HepG2 (cell line): ENCODE data around the gene STK11. TPM values are rescaled to one million over a fixed set of nuclear protein-coding genes. Genes with fewer than 3 reads are reported as not detected.
A peak's percentile ranks its signal among the peaks of the same experiment; 100 is the strongest.

Experiments used
- HNRNPH1 ChIP-seq: fragments of 200-400 bp; formaldehyde crosslinking; optimal IDR thresholded peaks from 2 replicates; pipeline ENCODE3; 2017; ENCODE audit warnings: mild to moderate bottlenecking, low read depth, low read length
- NR2C2 ChIP-seq: sonication (generic); formaldehyde crosslinking; IDR thresholded peaks from 2 replicates; pipeline ENCODE4 v1.4.0; 2020; ENCODE audit warnings: missing genetic modification reagents, mild to moderate bottlenecking, moderate library complexity, borderline replicate concordance
- SOX6 ChIP-seq, 2 experiments: fragments of 450-650 bp in 1 of 2; sonication (generic) in 1 of 2; formaldehyde crosslinking in 1 of 2; IDR thresholded peaks; 2 replicates each; pipeline versions ENCODE4 v1.4.0 to v1.6.1; 2017 to 2020; ENCODE audit warnings: antibody characterized with exemption in 1 of 2, mild to moderate bottlenecking in 1 of 2, missing genetic modification reagents in 1 of 2
- SP140L ChIP-seq: sonication (generic); formaldehyde crosslinking; IDR thresholded peaks from 2 replicates; pipeline ENCODE4 v1.4.0; 2020; ENCODE audit warnings: missing genetic modification reagents, borderline replicate concordance
- TEAD2 ChIP-seq: sonication (generic); formaldehyde crosslinking; IDR thresholded peaks from 2 replicates; pipeline ENCODE4 v1.9.0; 2021; ENCODE audit warnings: missing genetic modification reagents
- ZNF10 ChIP-seq: sonication (generic); formaldehyde crosslinking; IDR thresholded peaks from 2 replicates; pipeline ENCODE4 v1.4.0; 2020; ENCODE audit warnings: mild to moderate bottlenecking, low read depth, missing genetic modification reagents, borderline replicate concordance
- polyA plus RNA-seq, 8 experiments: library from polyadenylated mRNA; depleted of rRNA in 3 of 8; stranded (reverse) in 7 of 8; unstranded in 1 of 8; fragments of >200 nt; fragmentation: Illumina TruSeq in 4 of 8; extraction: Trizol in 4 of 8; gene quantifications; 2 replicates each; pipeline versions ENCODE4 v1.2.1 to v1.2.3, GENCODE V29; 2011 to 2016; ENCODE audit warnings: low read depth in 4 of 8, missing spikeins in 1 of 8, mixed read lengths in 1 of 8; ENCODE audit not compliant: insufficient read depth in 1 of 8
- total RNA-seq, 5 experiments: library from RNA; depleted of rRNA; stranded (reverse); fragments of >200 nt; fragmentation: Illumina TruSeq; extraction: Trizol; gene quantifications; 2 replicates each; pipeline ENCODE4 v1.2.3, GENCODE V29; 2016; ENCODE audit warnings: low read depth in 1 of 5
- TF ChIP-seq, protein P1 (sequence below): sonication (generic); formaldehyde crosslinking; IDR thresholded peaks from 2 replicates; pipeline ENCODE4 v1.4.0; 2020; ENCODE audit warnings: mild to moderate bottlenecking, missing genetic modification reagents
- TF ChIP-seq, protein P2 (sequence below): sonication (generic); formaldehyde crosslinking; IDR thresholded peaks from 2 replicates; pipeline ENCODE4 v1.4.0; 2020; ENCODE audit warnings: missing genetic modification reagents
- TF ChIP-seq, protein P3 (sequence below): sonication (generic); formaldehyde crosslinking; IDR thresholded peaks from 2 replicates; pipeline ENCODE4 v1.9.0; 2022; ENCODE audit warnings: missing genetic modification reagents, mild to moderate bottlenecking, borderline replicate concordance
- TF ChIP-seq, protein P4 (sequence below): sonication (generic); formaldehyde crosslinking; IDR thresholded peaks from 2 replicates; pipeline ENCODE4 v1.5.0; 2020; ENCODE audit warnings: missing genetic modification reagents
- TF ChIP-seq, protein P5 (sequence below): sonication (generic); formaldehyde crosslinking; IDR thresholded peaks from 2 replicates; pipeline ENCODE4 v1.4.0; 2020; ENCODE audit warnings: missing genetic modification reagents
- TF ChIP-seq, protein P6 (sequence below): IDR thresholded peaks from 2 replicates; pipeline ENCODE4 v1.6.1; 2016; ENCODE audit warnings: low read depth, missing genetic modification reagents, missing compliant biosample characterization

Gene STK11
- total and polyA plus RNA-seq, 2 of the 13 experiments (the other 11 are each of a cell fraction or from before 2014, with no cell fraction given), result 27.5 to 43.6 TPM

DNA sequence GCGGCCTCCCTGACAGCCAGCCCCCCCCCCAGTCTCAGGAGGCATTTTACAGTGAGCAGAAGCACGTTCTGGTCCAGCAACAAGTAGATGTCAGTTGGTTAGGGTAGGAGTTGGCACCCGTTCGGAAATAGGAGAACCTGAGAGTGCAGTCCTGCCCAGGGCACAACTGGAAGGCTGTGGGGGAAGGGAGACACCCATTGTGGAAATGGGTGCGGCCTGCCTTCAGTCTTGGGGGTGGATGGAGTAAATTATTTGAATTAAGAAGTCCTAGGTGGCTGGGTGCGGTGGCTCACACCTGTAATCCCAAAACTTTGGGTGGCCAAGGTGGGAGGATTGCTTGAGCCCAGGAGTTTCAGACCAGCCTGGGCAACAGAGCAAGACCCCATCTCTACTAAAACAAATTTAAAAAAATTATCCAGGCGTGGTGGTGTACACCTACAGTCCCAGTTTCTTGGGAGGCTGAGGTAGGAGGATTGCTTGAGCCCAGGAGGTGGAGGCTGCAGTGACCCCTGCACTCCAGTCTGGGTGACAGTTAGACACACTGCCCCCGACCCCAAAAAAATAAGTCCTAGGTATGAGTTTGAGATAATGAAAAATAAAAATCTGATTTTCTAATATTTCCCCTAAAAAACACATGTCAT, 64.8 kb downstream of the STK11 start (continued):
- TF ChIP-seq SOX6 (IDR thresholded peaks at IDR 0.05) (no peak), SOX6 (CRISPR knock-in tag; IDR thresholded peaks at IDR 0.05) (no peak), NR2C2 (CRISPR knock-in tag) (peak; percentile 23), ZNF10 (no peak), TEAD2 (CRISPR knock-in tag) (no peak), SP140L (CRISPR knock-in tag) (no peak), HNRNPH1 (no peak)
- TF ChIP-seq, protein P1, sequence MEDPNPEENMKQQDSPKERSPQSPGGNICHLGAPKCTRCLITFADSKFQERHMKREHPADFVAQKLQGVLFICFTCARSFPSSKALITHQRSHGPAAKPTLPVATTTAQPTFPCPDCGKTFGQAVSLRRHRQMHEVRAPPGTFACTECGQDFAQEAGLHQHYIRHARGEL, result no peak
- TF ChIP-seq, protein P2, sequence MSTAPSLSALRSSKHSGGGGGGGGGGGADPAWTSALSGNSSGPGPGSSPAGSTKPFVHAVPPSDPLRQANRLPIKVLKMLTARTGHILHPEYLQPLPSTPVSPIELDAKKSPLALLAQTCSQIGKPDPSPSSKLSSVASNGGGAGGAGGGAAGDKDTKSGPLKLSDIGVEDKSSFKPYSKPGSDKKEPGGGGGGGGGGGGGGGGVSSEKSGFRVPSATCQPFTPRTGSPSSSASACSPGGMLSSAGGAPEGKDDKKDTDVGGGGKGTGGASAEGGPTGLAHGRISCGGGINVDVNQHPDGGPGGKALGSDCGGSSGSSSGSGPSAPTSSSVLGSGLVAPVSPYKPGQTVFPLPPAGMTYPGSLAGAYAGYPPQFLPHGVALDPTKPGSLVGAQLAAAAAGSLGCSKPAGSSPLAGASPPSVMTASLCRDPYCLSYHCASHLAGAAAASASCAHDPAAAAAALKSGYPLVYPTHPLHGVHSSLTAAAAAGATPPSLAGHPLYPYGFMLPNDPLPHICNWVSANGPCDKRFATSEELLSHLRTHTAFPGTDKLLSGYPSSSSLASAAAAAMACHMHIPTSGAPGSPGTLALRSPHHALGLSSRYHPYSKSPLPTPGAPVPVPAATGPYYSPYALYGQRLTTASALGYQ (CRISPR knock-in tag), result 0 out of 2 replicates have a peak, but pooled peaks have one; percentile 2
- TF ChIP-seq, protein P3, sequence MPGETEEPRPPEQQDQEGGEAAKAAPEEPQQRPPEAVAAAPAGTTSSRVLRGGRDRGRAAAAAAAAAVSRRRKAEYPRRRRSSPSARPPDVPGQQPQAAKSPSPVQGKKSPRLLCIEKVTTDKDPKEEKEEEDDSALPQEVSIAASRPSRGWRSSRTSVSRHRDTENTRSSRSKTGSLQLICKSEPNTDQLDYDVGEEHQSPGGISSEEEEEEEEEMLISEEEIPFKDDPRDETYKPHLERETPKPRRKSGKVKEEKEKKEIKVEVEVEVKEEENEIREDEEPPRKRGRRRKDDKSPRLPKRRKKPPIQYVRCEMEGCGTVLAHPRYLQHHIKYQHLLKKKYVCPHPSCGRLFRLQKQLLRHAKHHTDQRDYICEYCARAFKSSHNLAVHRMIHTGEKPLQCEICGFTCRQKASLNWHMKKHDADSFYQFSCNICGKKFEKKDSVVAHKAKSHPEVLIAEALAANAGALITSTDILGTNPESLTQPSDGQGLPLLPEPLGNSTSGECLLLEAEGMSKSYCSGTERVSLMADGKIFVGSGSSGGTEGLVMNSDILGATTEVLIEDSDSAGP, result peak; percentile 56; the same call in 1 of the 2 replicates
- TF ChIP-seq, protein P4, sequence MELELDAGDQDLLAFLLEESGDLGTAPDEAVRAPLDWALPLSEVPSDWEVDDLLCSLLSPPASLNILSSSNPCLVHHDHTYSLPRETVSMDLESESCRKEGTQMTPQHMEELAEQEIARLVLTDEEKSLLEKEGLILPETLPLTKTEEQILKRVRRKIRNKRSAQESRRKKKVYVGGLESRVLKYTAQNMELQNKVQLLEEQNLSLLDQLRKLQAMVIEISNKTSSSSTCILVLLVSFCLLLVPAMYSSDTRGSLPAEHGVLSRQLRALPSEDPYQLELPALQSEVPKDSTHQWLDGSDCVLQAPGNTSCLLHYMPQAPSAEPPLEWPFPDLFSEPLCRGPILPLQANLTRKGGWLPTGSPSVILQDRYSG, result no peak
- TF ChIP-seq, protein P5, sequence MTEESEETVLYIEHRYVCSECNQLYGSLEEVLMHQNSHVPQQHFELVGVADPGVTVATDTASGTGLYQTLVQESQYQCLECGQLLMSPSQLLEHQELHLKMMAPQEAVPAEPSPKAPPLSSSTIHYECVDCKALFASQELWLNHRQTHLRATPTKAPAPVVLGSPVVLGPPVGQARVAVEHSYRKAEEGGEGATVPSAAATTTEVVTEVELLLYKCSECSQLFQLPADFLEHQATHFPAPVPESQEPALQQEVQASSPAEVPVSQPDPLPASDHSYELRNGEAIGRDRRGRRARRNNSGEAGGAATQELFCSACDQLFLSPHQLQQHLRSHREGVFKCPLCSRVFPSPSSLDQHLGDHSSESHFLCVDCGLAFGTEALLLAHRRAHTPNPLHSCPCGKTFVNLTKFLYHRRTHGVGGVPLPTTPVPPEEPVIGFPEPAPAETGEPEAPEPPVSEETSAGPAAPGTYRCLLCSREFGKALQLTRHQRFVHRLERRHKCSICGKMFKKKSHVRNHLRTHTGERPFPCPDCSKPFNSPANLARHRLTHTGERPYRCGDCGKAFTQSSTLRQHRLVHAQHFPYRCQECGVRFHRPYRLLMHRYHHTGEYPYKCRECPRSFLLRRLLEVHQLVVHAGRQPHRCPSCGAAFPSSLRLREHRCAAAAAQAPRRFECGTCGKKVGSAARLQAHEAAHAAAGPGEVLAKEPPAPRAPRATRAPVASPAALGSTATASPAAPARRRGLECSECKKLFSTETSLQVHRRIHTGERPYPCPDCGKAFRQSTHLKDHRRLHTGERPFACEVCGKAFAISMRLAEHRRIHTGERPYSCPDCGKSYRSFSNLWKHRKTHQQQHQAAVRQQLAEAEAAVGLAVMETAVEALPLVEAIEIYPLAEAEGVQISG (CRISPR knock-in tag), result no peak
- TF ChIP-seq, protein P6, sequence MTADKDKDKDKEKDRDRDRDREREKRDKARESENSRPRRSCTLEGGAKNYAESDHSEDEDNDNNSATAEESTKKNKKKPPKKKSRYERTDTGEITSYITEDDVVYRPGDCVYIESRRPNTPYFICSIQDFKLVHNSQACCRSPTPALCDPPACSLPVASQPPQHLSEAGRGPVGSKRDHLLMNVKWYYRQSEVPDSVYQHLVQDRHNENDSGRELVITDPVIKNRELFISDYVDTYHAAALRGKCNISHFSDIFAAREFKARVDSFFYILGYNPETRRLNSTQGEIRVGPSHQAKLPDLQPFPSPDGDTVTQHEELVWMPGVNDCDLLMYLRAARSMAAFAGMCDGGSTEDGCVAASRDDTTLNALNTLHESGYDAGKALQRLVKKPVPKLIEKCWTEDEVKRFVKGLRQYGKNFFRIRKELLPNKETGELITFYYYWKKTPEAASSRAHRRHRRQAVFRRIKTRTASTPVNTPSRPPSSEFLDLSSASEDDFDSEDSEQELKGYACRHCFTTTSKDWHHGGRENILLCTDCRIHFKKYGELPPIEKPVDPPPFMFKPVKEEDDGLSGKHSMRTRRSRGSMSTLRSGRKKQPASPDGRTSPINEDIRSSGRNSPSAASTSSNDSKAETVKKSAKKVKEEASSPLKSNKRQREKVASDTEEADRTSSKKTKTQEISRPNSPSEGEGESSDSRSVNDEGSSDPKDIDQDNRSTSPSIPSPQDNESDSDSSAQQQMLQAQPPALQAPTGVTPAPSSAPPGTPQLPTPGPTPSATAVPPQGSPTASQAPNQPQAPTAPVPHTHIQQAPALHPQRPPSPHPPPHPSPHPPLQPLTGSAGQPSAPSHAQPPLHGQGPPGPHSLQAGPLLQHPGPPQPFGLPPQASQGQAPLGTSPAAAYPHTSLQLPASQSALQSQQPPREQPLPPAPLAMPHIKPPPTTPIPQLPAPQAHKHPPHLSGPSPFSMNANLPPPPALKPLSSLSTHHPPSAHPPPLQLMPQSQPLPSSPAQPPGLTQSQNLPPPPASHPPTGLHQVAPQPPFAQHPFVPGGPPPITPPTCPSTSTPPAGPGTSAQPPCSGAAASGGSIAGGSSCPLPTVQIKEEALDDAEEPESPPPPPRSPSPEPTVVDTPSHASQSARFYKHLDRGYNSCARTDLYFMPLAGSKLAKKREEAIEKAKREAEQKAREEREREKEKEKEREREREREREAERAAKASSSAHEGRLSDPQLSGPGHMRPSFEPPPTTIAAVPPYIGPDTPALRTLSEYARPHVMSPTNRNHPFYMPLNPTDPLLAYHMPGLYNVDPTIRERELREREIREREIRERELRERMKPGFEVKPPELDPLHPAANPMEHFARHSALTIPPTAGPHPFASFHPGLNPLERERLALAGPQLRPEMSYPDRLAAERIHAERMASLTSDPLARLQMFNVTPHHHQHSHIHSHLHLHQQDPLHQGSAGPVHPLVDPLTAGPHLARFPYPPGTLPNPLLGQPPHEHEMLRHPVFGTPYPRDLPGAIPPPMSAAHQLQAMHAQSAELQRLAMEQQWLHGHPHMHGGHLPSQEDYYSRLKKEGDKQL (CRISPR knock-in tag), result no peak
